GM19238 (cell line): ENCODE measurements around the gene SMIM44.
"Not testable (repeated sequence)": the region's sequence is repeated elsewhere in the genome, so short reads cannot be mapped to it uniquely, and the experiment has no call there.

ENCODE experiments used
- DNase-seq: peaks from one replicate; pipeline ENCODE4 v3.0.0; 2011; ENCODE audit warnings: low spot score; ENCODE audit not compliant: insufficient read length

SMIM44 gene

GRCh38 chr19:3518255-3518654 is 35.0 kb upstream of the SMIM44 start:
- DNase-seq = no peak

DNA sequence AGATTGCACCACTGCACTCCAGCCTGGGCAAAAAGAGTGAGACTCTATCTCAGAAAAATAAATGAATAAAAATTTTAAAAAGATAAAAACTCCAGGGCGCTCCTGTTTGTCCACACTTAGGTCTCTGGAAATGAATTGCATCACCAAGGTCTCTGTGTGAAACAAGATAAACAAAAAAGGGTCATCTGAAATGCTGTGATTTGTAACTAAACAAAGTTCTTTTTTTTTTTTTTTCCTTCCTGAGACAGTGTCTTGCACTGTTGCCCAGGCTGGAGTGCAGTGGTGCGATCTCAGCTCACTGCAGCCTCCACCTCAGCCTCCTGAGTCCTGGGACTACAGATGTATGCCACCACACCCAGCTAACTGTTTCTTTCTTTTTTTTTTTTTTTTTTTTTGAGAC is 34.4 kb upstream of the SMIM44 start:
- no peak for DNase-seq

GRCh38 chr19:3516675-3517207 is 33.5 kb upstream of the SMIM44 start:
- DNase-seq = peak; percentile 62

DNA sequence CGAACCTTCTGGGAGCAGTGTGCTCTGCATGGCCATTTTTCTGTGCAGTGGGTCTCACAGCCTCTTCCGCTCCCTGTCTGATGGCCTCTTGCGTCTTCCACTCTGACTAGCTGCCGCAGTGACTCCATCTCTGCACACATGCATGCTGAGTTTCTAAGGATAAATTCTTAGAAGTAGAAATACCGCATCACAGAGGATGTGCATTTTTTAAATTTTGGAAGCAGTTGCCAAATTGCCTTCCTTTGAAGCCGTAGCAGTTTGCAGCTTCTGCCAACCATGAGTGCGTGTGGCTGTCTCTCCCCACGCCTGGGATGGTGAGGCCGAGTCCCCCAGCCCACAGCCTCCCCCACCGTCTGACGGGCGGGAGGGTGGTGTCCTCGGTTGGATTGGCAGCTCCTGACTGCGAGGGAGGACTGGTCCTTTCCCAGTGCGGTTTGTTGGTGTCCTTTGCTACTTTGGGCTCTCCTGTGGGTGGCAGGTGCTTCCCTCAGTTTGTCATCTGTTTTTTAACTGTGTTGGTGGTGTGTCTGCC is 32.7 kb upstream of the SMIM44 start:
- no peak for DNase-seq

DNA sequence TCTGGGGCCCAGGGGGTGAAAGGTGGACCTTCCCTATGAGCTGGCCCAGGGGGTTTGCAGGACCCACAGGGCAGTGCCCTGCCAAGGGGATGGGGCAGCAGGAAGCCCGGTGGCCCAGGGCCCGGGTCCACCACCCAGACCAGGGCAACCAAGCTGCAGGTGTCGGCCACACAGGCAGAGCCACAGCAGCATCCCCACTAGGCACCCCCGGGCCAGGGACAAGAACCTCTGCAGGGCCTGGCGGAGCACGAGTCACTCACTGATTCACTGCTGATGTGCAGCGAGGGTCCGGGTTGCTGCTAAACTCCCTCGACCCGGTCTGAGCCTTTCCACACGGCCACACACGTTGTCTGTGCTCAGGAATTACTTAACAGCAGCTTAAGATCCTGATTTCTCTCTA is 31.7 kb upstream of the SMIM44 start:
- DNase-seq = no peak

DNA sequence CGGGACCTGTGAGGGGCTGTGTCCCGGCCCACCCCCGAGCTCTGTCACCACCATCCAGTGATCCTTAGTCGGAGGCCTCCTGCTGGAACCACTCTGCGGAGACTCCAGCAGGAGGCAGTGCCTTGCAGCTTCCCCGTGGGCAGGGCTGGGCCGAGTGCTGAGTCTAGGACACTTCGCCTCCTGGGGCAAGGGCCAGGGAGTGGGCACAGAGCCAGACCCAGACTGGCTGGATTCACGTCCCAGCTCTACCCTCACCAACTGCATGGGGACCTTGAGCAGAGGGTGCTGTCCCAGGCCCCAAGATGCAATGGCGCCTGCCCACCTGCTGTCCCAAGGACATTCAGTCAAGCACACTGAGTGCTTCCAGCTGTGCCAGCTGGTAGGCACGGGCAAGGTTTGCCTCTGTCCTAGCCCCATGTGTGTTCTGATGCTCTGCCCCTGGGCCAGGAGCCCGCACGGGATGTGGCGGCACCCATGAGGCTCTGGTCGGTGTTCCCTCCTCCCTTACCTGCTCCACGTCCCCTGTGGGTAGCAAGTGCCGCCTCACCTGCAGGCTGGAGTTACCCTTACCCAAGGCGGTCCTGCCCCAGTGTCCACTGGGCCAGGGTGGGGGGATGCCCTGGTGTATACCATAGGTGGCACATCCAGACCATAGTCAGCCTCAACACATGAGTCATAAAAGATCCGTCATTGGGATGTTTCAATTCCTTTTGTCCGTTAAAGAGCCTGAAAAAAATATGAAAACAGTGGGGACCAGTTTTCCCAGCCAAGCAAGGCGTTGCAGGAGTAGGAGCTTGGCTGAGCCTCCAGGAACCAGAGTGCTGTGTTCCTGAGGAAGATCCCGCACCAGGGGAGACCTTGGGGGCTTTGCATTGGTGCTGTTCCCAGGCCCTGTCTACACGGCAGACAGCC is 30.2 kb upstream of the SMIM44 start:
- DNase-seq = no peak

DNA sequence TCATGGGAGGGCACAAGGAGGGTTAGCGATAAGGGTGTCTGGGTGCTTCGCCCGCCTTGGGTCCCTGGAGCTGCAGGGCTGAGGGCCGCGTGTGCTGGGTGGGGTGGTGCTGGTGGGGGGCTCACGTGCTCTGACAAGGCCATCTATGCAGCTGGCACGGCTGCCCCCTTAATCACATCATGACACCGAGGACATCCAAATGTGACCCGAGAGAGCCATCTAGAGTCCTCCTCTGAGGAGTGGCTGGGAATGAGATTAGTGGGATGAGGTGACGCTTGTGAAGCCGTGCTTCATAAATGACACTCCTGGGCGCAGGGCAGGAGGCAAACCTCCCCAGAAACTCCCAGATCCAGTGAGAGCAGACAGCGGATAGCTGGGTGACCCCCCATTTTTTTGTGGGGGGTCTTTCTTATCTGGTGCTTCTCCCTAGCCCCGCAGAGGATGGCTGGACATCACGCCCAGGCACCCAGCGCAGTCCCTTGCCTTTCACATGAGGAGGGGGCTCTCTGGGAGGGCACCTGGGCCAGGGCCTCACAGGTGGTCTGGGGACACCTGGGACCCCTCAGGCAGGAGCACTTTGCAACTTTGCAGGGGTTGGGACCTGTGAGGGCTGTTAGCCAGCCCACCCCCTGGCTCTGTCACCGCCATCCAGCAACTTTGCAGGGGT is 29.5 kb upstream of the SMIM44 start:
- DNase-seq = no peak

DNA sequence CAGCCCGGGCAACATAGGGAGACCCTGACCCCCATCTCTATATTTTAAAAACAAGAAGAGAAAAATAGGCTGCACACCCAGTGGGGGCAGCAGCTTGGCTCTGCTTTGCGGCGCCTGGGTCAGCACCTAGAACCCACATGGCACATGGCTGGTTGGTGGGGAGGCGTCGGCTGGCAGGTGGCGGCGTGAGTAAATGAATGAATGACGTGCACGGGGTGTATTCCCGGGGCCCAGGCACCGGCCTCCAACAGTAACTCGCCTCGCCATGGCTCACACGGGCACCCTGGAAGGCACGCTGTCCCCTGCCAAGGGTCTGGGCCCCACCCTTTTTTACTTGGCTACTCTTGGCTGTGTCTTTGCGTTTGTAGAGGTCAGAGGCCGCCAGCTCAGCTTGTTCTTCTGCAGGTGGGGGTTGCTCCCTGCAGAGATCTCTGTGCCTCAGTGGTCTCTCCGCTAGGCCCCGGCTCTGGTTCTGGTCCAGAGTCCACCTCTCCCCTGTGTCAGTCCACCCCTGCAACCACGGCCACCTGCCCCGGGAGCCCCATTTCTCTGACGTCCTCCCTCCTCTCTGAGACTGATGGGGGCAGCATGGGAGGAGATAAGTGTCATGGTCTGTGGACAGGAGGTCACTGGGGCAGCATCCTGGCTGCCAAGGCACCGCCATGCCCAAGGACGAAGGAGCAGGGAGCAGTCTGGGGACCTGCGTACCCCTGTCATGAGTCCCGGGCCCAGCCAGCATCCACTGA is 28.4 kb upstream of the SMIM44 start:
- no peak for DNase-seq

GRCh38 chr19:3510727-3511126 is 27.5 kb upstream of the SMIM44 start:
- no peak for DNase-seq

DNA sequence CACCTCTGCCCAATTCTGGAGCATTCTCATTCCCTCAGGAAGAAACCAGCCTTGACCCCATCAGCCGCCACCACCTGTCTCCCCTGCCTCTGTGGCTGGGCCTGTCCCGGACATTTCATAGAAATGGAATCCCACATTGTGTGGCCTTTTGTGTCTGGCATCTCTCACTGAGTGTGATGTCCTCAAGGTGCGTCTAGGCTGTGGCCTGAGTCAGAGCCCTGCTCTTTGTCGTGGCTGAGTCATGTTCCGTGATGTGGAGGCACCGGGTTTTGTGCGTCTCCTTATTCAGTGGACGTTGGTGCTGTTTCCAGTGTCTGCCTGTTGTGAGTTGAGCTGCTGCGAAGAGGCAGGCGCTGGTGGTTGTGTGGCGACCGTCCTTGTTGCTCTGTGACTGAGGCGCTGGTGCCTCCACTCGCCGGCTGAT is 26.3 kb upstream of the SMIM44 start:
- no peak for DNase-seq

- DNase-seq = no peak
Measured at GRCh38 chr19:3508771-3509535, 25.7 kb upstream of the SMIM44 start.

DNA sequence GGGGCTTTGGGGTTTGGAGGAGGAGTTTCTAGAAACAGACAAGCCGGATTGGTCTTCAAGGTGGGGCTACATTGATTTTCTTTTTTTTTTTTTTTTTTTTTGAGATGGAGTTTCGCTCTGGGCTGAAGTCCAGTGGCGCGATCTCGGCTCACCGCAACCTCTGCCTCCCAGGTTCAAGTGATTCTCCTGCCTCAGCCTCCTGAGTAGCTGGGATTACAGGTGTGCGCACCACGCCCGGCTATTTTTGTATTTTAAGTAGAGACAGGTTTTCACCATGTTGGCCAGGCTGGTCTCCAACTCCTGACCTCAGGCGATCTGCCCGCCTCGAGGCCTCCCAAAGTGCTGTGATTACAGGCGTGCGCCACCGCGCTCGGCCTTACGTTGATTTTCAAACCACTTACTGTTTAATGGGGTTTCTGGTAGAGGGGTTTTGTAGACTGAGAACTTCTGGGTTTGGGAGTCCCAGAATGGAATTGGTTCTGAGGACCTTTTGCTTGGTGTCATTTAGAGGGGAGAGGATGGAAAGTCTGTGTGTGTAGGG is 24.9 kb upstream of the SMIM44 start:
- not testable (repeated sequence) for DNase-seq

- no peak for DNase-seq
Measured at GRCh38 chr19:3507371-3508120, 24.3 kb upstream of the SMIM44 start.

DNA sequence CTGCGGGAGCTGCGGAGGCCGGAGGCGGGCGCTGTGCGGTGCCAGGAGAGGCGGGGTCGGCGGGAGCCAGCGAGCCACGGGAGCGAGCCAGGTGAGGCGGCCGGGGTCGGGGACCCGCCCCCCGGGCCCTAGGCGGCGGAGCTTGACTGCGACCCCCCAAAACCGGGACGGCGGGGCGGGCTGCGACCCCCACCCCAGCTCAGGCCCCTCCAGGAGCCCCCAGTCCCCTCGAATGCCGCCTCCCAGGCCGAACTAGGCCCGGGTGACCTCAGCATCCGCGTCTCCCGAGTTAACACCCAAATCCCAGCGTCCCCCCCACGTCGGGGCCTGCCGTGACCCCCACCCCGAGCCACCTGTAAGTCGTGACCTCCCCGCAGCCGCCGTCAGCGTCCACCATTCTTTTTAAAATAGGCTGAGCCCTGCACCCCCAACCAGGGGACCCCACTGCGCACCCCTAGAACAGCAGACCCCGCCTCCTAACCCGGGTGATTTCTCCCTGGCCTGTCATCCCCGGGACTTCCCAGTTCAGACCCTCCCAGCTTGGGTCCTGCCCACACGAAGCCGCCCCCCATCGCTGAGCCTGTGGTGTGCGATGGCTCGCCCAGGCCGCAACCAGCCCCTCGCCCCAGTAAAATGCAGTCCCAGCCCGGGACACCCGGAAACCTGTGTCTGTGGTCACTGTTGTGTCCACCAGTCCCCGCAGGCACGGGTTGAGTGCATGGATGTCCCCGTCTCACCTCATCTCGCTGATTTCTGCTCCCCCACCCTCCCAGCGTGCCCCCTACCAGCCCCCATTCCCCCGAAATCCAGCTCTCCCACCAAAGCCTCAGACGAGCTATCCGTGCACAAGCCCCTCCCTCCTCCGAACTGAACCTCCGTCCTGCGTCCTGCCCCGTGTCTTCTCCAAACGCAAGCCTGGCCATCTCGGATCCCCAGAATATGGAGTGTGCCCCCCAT is 23.4 kb upstream of the SMIM44 start:
- peak; percentile 58 for DNase-seq

- peak; percentile 99 for DNase-seq
Measured at GRCh38 chr19:3505598-3506383, 22.6 kb upstream of the SMIM44 start, which contains the start of gene FZR1. TSS of gene FZR1 (plus strand) at chr19:3506311. CDS start at chr19:3522990, 16,679 bp downstream.

DNA sequence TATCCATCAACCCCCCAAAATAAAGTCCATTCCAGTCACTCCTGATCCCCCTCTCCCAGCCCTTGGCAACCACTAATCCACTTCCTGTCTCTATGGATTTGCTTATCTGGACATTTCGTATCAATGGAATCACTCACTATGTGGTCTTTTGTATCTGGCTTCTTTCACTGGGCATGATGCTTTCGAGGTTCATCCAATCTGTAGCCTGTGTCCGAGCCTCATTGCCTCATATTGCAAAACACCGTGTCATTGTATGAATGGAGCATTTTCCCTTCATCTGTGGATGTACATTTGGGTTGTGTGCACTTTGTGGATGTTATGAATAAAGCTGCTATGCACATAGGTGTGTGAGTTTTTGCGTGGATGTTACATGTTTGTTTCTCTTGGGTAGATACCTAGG is 21.5 kb upstream of the SMIM44 start:
- DNase-seq = no peak

GRCh38 chr19:3503036-3503572 is 19.9 kb upstream of the SMIM44 start:
- DNase-seq = no peak
